Keratinocyte (primary cell): Measurements from ENCODE around the gene CACHD1. TPM values are rescaled to one million over a fixed set of nuclear protein-coding genes. Genes with fewer than 3 reads are reported as not detected.
A peak's percentile ranks its signal among the peaks of the same experiment; 100 is the strongest.

ENCODE experiments used
- DNase-seq: peaks from one replicate; pipeline ENCODE4 v3.0.0-alpha.2; 2011; ENCODE audit warnings: low read depth, missing footprints, low spot score
- FAIRE-seq: peaks from 2 replicates; lab custom pipeline; 2011; peaks lifted over from hg19 to GRCh38; lab: Jason Lieb, UNC
- H2AFZ ChIP-seq: 2 replicates; pipeline ENCODE4 v1.6.0; 2012; ENCODE audit warnings: low read length, control low read depth, inconsistent platforms; ENCODE audit not compliant: control insufficient read depth
- H3K27ac ChIP-seq: 2 replicates; pipeline ENCODE4 v1.5.1; 2011; ENCODE audit warnings: low read length; ENCODE audit not compliant: control insufficient read depth, insufficient read depth
- H3K27me3 ChIP-seq: 3 replicates; pipeline ENCODE4 v1.6.0; 2011; ENCODE audit warnings: low read length; ENCODE audit not compliant: control insufficient read depth, insufficient read depth; ENCODE audit errors: extremely low read depth
- H3K36me3 ChIP-seq, 2 experiments: 2 replicates in 1 of 2; 3 replicates in 1 of 2; pipeline ENCODE4 v1.5.1; 2011; ENCODE audit warnings: low read length in 2 of 2, mild to moderate bottlenecking in 1 of 2; ENCODE audit not compliant: control insufficient read depth in 2 of 2, insufficient read depth in 2 of 2; ENCODE audit errors: extremely low read depth in 1 of 2
- H3K4me1 ChIP-seq: 3 replicates; pipeline ENCODE4 v1.5.1; 2011; ENCODE audit warnings: low read length; ENCODE audit not compliant: control insufficient read depth, insufficient read depth; ENCODE audit errors: extremely low read depth
- H3K4me2 ChIP-seq: 3 replicates; pipeline ENCODE4 v1.6.0; 2011; ENCODE audit warnings: low read depth, low read length; ENCODE audit not compliant: control insufficient read depth, insufficient read depth; ENCODE audit errors: extremely low read depth
- H3K4me3 ChIP-seq, 3 experiments: fragments of 200-600 bp in 1 of 3; sonication (generic) in 1 of 3; 2 replicates in 2 of 3; 3 replicates in 1 of 3; pipeline ENCODE4 v1.5.1; 2011 to 2016; ENCODE audit warnings: low read length in 3 of 3, mild to moderate bottlenecking in 3 of 3, control low read depth in 2 of 3, inconsistent platforms in 1 of 3, low read depth in 1 of 3, mixed read lengths in 1 of 3, mixed run types in 1 of 3, moderate library complexity in 1 of 3; ENCODE audit not compliant: control insufficient read depth in 2 of 3, insufficient read depth in 2 of 3; ENCODE audit errors: extremely low read depth in 1 of 3
- H3K79me2 ChIP-seq: 2 replicates; pipeline ENCODE4 v1.6.0; 2012; ENCODE audit warnings: low read length; ENCODE audit not compliant: control insufficient read depth, insufficient read depth
- H3K9ac ChIP-seq: 3 replicates; pipeline ENCODE4 v1.6.0; 2011; ENCODE audit warnings: low read length; ENCODE audit not compliant: control insufficient read depth, insufficient read depth; ENCODE audit errors: extremely low read depth
- H3K9me1 ChIP-seq: 3 replicates; pipeline ENCODE4 v1.6.0; 2011; ENCODE audit warnings: low read length; ENCODE audit not compliant: control insufficient read depth, insufficient read depth; ENCODE audit errors: extremely low read depth
- H3K9me3 ChIP-seq: 2 replicates; pipeline ENCODE4 v1.5.1; 2012; ENCODE audit warnings: low read depth, low read length; ENCODE audit not compliant: control insufficient read depth
- H4K20me1 ChIP-seq: 3 replicates; pipeline ENCODE4 v1.6.0; 2011; ENCODE audit warnings: low read length; ENCODE audit not compliant: control insufficient read depth, insufficient read depth; ENCODE audit errors: extremely low read depth
- EZH2 ChIP-seq: IDR thresholded peaks from one replicate; pipeline ENCODE4 v1.6.1; 2012; ENCODE audit warnings: inconsistent platforms, mild to moderate bottlenecking, low read length, moderate library complexity
- dilution Hi-C: fragments of 300-500 bp; cut with MboI; formaldehyde crosslinking; loops from one replicate; pipeline ENCODE4 v1.7.0; 2020; ENCODE audit warnings: low sequenced_read_pairs; ENCODE audit not compliant: extremely low pct_ligation_motif_present
- polyA plus RNA-seq, 5 experiments: library from polyadenylated mRNA; depleted of rRNA in 3 of 5; stranded (reverse) in 3 of 5; stranded (forward) in 1 of 5; unstranded in 1 of 5; fragments of >200 nt; gene quantifications; 1 replicate in 1 of 5; 2 replicates in 3 of 5; 3 replicates in 1 of 5; pipeline versions ENCODE4 v1.2.1 to v1.2.3, GENCODE V29; 2011 to 2012; ENCODE audit warnings: missing spikeins in 2 of 5, low read depth in 1 of 5, low replicate concordance in 1 of 5
- TF ChIP-seq, protein P1 (sequence below), 3 experiments: IDR thresholded peaks in 1 of 3; conservative IDR thresholded peaks in 1 of 3; optimal IDR thresholded peaks in 1 of 3; 2 replicates in 2 of 3; 3 replicates in 1 of 3; pipeline versions ENCODE3 to v1.5.1; 2011; ENCODE audit warnings: low read length in 3 of 3, mild to moderate bottlenecking in 3 of 3, moderate library complexity in 2 of 3, control low read depth in 1 of 3, inconsistent platforms in 1 of 3; ENCODE audit not compliant: insufficient read depth in 2 of 3; ENCODE audit errors: extremely low read depth in 1 of 3

CACHD1 gene
- polyA plus RNA-seq, 1 donor (not counting 4 experiments of a cell fraction or from before 2014, with no cell fraction given), result 2.4 TPM

DNA sequence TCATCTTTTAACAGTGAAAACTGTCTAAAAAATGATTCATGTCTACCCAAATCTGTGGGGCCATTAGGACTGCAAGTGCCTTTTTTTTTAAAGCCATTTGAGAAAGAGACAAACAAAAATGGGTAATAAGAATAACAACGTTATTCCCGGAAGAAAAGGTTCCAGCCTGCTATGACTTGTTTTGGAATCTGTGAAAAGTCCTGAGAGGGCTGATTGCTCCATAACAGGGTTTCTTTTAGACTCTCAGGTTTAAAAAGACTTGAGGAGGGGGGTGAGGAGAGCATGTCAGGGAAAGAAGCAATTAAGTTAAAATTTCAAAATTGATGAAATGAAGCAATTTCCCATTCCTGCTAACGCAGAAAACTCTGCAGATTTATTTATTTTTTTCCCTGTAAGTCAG lies 56.4 kb downstream of the CACHD1 start:
- Histone ChIP-seq H3K9ac (no peak overlapping the region), H3K27ac (no peak overlapping the region), H3K9me1 (no peaks in the 10 kb centered on the region), H2AFZ (peak overlapping the region; percentile 69), H3K4me1 (peaks cover 10% of the 10 kb centered on the region), H3K27me3 (no peaks in the 10 kb centered on the region), H3K4me2 (peak overlapping the region; percentile 63), H3K4me3 (peak overlapping the region in 1 of 3 experiments; percentile 5), H4K20me1 (no peaks in the 10 kb centered on the region), H3K79me2 (no peaks in the 10 kb centered on the region), H3K9me3 (no peaks in the 10 kb centered on the region), H3K36me3 (no peaks in the 10 kb centered on the region)
- dilution Hi-C loops, result no loop called here
- FAIRE-seq (peak; percentile 65), DNase-seq (no peak)
- TF ChIP-seq, protein P1, sequence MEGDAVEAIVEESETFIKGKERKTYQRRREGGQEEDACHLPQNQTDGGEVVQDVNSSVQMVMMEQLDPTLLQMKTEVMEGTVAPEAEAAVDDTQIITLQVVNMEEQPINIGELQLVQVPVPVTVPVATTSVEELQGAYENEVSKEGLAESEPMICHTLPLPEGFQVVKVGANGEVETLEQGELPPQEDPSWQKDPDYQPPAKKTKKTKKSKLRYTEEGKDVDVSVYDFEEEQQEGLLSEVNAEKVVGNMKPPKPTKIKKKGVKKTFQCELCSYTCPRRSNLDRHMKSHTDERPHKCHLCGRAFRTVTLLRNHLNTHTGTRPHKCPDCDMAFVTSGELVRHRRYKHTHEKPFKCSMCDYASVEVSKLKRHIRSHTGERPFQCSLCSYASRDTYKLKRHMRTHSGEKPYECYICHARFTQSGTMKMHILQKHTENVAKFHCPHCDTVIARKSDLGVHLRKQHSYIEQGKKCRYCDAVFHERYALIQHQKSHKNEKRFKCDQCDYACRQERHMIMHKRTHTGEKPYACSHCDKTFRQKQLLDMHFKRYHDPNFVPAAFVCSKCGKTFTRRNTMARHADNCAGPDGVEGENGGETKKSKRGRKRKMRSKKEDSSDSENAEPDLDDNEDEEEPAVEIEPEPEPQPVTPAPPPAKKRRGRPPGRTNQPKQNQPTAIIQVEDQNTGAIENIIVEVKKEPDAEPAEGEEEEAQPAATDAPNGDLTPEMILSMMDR (optimal IDR thresholded peaks at IDR 0.05 in 1 of 3, IDR thresholded peaks at IDR 0.05 in 1 of 3, conservative IDR thresholded peaks at IDR 0.05 in 1 of 3; ENCODE audit: extremely low read depth in 1 of 3, insufficient read depth in 2 of 3, low read length in 3 of 3), result no peak
- no peak for TF ChIP-seq EZH2

DNA sequence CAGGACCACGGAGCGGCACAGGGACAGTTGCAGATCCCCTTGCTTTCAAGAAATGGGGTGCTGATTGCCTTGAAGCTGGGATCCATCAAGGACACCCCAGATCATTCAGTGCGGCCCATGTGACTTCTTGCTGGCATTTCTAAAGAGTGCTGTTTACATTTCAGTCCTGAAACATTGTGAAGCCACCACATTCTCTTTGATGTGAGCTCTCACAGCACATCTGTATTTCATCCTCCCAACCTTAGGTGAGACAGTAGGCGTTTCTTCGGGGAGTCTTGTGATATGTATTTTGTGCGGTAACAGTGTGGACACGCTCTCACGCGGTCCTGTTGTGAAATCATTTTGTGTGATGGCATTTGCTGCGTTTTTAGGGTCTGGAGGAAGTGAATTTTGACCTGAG lies 57.2 kb downstream of the CACHD1 start:
- peaks cover 10% of the 10 kb centered on the region for H3K4me1 ChIP-seq
- H3K4me2 ChIP-seq, result no peak overlapping the region
- no peaks in the 10 kb centered on the region for H3K9me1 ChIP-seq
- no peaks in the 10 kb centered on the region for H4K20me1 ChIP-seq
- dilution Hi-C loops, result no loop called here
- H3K79me2 ChIP-seq, result no peaks in the 10 kb centered on the region
- H3K4me3 ChIP-seq, result no peak overlapping the region
- no peak overlapping the region for H3K27ac ChIP-seq
- no peak for DNase-seq
- TF ChIP-seq, protein P1 (optimal IDR thresholded peaks at IDR 0.05 in 1 of 3, IDR thresholded peaks at IDR 0.05 in 1 of 3, conservative IDR thresholded peaks at IDR 0.05 in 1 of 3; ENCODE audit: extremely low read depth in 1 of 3, insufficient read depth in 2 of 3, low read length in 3 of 3), result no peak
- TF ChIP-seq EZH2, result no peak
- H3K36me3 ChIP-seq, result no peaks in the 10 kb centered on the region
- no peaks in the 10 kb centered on the region for H3K9me3 ChIP-seq
- no peak for FAIRE-seq
- H3K9ac ChIP-seq, result no peak overlapping the region
- no peaks in the 10 kb centered on the region for H3K27me3 ChIP-seq
- H2AFZ ChIP-seq, result no peak overlapping the region
